Central memory CD8-positive, alpha-beta T cell (primary cell): ENCODE measurements around the gene RGS6.

ENCODE experiments used
- ATAC-seq: fragments of 150-1000 bp; cut with Tn5 transposase; replicated peaks from 2 replicates; pipeline ENCODE4 v1.10.0; 2022; ENCODE audit warnings: mild to moderate bottlenecking, moderate FRiP score, moderate number of reproducible peaks; ENCODE audit not compliant: poor library complexity, severe bottlenecking; ENCODE audit errors: extremely low read depth
- DNase-seq, 2 donors: peaks; one replicate each; pipeline ENCODE4 v3.0.0; 2021; ENCODE audit warnings: low spot score in 2 of 2
- H3K27ac Mint-ChIP-seq: one replicate; pipeline ENCODE4 v1.8.0; 2022; ENCODE audit warnings: low read depth, mild to moderate bottlenecking, moderate library complexity, mixed read lengths
- H3K27me3 Mint-ChIP-seq: one replicate; pipeline ENCODE4 v1.8.0; 2022; ENCODE audit warnings: mixed read lengths
- H3K36me3 Mint-ChIP-seq: one replicate; pipeline ENCODE4 v1.8.0; 2022; ENCODE audit warnings: mild to moderate bottlenecking, moderate library complexity, mixed read lengths; ENCODE audit not compliant: insufficient read depth
- H3K4me1 Mint-ChIP-seq: one replicate; pipeline ENCODE4 v1.8.0; 2022; ENCODE audit warnings: mixed read lengths
- H3K4me3 Mint-ChIP-seq: one replicate; pipeline ENCODE4 v1.8.0; 2022; ENCODE audit warnings: mild to moderate bottlenecking, moderate library complexity, mixed read lengths
- H3K9me3 Mint-ChIP-seq: one replicate; pipeline ENCODE4 v1.8.0; 2022; ENCODE audit warnings: mixed read lengths

Gene RGS6

GRCh38 chr14:72366619-72367018 is 434.4 kb downstream of the RGS6 start:
- H3K27ac Mint-ChIP-seq, result no peak overlapping the region
- no peak overlapping the region for H3K4me3 Mint-ChIP-seq
- peaks cover 46% of the 10 kb centered on the region for H3K27me3 Mint-ChIP-seq
- no peaks in the 10 kb centered on the region for H3K9me3 Mint-ChIP-seq
- no peaks in the 10 kb centered on the region for H3K36me3 Mint-ChIP-seq
- DNase-seq (no peak), ATAC-seq (no peak)
- no peaks in the 10 kb centered on the region for H3K4me1 Mint-ChIP-seq

GRCh38 chr14:72369106-72369505 is 436.9 kb downstream of the RGS6 start:
- H3K27ac Mint-ChIP-seq, result no peak overlapping the region
- ATAC-seq (no peak), DNase-seq (no peak)
- H3K9me3 Mint-ChIP-seq, result no peaks in the 10 kb centered on the region
- no peak overlapping the region for H3K4me3 Mint-ChIP-seq
- H3K4me1 Mint-ChIP-seq, result no peaks in the 10 kb centered on the region
- H3K36me3 Mint-ChIP-seq, result no peaks in the 10 kb centered on the region
- H3K27me3 Mint-ChIP-seq, result peaks cover 56% of the 10 kb centered on the region

GRCh38 chr14:72377016-72377415 is 444.8 kb downstream of the RGS6 start:
- ATAC-seq (no peak), DNase-seq (no peak)
- no peak overlapping the region for H3K27ac Mint-ChIP-seq
- no peak overlapping the region for H3K4me3 Mint-ChIP-seq
- H3K27me3 Mint-ChIP-seq, result peaks cover 69% of the 10 kb centered on the region
- H3K36me3 Mint-ChIP-seq, result no peaks in the 10 kb centered on the region
- H3K4me1 Mint-ChIP-seq, result no peaks in the 10 kb centered on the region
- H3K9me3 Mint-ChIP-seq, result peaks cover 6% of the 10 kb centered on the region

GRCh38 chr14:72380456-72380855 is 448.2 kb downstream of the RGS6 start:
- ATAC-seq (no peak), DNase-seq (no peak)
- Mint-ChIP-seq H3K36me3 (no peaks in the 10 kb centered on the region), H3K4me3 (no peak overlapping the region), H3K27ac (no peak overlapping the region), H3K27me3 (peaks cover 68% of the 10 kb centered on the region), H3K9me3 (peaks cover 6% of the 10 kb centered on the region), H3K4me1 (no peaks in the 10 kb centered on the region)

DNA sequence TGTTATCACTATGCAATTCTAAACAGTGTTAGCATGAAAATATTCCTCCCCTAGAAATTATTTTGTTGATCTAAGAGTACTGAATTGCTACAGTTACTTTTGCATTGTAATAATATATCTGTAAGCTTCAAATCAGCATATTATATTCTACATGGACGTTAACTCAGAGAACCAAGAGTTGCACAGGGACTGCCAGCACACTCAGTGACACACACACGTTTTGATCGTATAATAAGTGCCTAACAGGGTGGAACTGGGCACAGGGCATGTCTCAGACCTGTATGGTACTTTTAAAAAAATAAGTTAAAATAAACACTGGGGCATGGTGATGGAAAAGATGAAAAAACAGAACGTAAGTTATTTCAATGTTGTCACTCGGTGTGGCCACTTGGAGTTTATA is 451.6 kb downstream of the RGS6 start:
- Mint-ChIP-seq H3K27ac (no peak overlapping the region), H3K4me3 (no peak overlapping the region), H3K9me3 (no peaks in the 10 kb centered on the region), H3K27me3 (peaks cover 58% of the 10 kb centered on the region), H3K36me3 (no peaks in the 10 kb centered on the region), H3K4me1 (no peaks in the 10 kb centered on the region)
- no peak for DNase-seq
- no peak for ATAC-seq

GRCh38 chr14:72387726-72388125 is 455.5 kb downstream of the RGS6 start:
- H3K27ac Mint-ChIP-seq, result no peak overlapping the region
- no peaks in the 10 kb centered on the region for H3K4me1 Mint-ChIP-seq
- no peak overlapping the region for H3K4me3 Mint-ChIP-seq
- peaks cover 53% of the 10 kb centered on the region for H3K27me3 Mint-ChIP-seq
- ATAC-seq, result no peak
- no peak for DNase-seq
- no peaks in the 10 kb centered on the region for H3K36me3 Mint-ChIP-seq
- H3K9me3 Mint-ChIP-seq, result no peaks in the 10 kb centered on the region

GRCh38 chr14:72389200-72389599 is 457.0 kb downstream of the RGS6 start:
- Mint-ChIP-seq H3K27ac (no peak overlapping the region), H3K36me3 (no peaks in the 10 kb centered on the region), H3K4me1 (no peaks in the 10 kb centered on the region), H3K27me3 (peaks cover 41% of the 10 kb centered on the region), H3K9me3 (peaks cover 10% of the 10 kb centered on the region), H3K4me3 (no peak overlapping the region)
- ATAC-seq (no peak), DNase-seq (no peak)

GRCh38 chr14:72401101-72401625 is 468.9 kb downstream of the RGS6 start:
- DNase-seq, result no peak
- Mint-ChIP-seq H3K36me3 (no peaks in the 10 kb centered on the region), H3K9me3 (no peaks in the 10 kb centered on the region), H3K4me1 (peaks cover 14% of the 10 kb centered on the region), H3K27ac (peak overlapping the region; percentile 61), H3K4me3 (no peak overlapping the region), H3K27me3 (peaks cover 76% of the 10 kb centered on the region)
- no peak for ATAC-seq

DNA sequence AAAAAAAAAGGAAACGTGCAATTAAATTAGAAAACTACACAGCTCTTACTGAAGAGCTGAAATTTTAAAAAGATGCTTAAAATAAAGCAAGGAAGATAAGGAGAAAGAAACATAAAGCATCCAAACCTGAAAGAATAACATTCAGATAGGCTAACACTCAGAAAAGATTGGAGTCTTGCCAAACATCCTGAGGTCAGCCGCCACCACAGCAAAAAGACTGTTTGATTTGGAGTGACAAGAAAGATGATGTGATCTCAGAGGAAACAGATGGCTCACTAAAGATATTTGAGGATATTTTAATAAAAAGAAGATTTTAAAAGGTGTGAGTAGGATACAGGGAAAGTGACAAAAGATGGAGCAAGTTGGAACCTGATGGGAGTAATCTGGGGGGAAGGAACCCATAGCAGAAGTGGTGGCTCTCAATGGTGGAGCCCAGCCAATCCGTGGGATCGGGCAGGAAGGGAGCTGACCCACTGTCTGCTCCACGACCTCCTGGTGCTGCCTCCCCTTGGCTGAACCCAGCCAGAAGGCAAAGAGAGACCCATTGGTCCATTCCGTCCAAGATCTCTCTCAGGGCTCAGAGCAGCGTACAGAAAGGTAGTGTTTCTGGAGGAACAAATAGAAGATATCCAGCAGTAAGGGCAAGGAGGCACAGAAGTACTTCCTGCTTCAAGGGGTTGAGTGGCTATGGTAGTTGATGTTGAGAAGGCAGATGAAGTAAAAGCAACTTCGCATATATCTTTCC is 469.6 kb downstream of the RGS6 start:
- no peaks in the 10 kb centered on the region for H3K36me3 Mint-ChIP-seq
- ATAC-seq (no peak), DNase-seq (no peak)
- no peaks in the 10 kb centered on the region for H3K9me3 Mint-ChIP-seq
- H3K27me3 Mint-ChIP-seq, result peaks cover 77% of the 10 kb centered on the region
- H3K4me3 Mint-ChIP-seq, result no peak overlapping the region
- H3K4me1 Mint-ChIP-seq, result peaks cover 14% of the 10 kb centered on the region
- H3K27ac Mint-ChIP-seq, result peak overlapping the region; percentile 61

DNA sequence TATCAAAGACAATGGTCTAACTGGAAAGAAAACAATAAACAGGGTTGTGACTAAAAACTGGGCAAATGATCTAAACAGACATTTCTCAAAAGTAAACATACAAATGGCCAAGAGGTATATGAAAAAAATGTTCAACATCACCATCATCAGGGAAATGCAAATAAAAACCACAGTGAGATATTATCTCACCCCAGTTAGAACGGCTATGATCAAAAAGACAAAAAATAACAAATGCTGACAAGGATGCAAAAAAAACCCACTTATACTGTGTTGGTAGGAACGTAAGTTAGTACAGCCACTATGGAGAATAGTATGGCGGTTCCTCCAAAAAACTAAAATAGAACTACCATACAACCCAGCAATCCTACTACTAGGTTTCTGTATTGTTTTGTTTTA is 470.1 kb downstream of the RGS6 start:
- DNase-seq (no peak), ATAC-seq (no peak)
- Mint-ChIP-seq H3K36me3 (no peaks in the 10 kb centered on the region), H3K27me3 (peaks cover 77% of the 10 kb centered on the region), H3K9me3 (no peaks in the 10 kb centered on the region), H3K4me1 (peaks cover 14% of the 10 kb centered on the region), H3K4me3 (no peak overlapping the region), H3K27ac (no peak overlapping the region)

GRCh38 chr14:72404106-72404774 is 472.0 kb downstream of the RGS6 start:
- no peak for ATAC-seq
- Mint-ChIP-seq H3K27me3 (peaks cover 65% of the 10 kb centered on the region), H3K9me3 (no peaks in the 10 kb centered on the region), H3K4me1 (peaks cover 14% of the 10 kb centered on the region), H3K36me3 (no peaks in the 10 kb centered on the region), H3K27ac (no peak overlapping the region), H3K4me3 (no peak overlapping the region)
- no peak for DNase-seq

DNA sequence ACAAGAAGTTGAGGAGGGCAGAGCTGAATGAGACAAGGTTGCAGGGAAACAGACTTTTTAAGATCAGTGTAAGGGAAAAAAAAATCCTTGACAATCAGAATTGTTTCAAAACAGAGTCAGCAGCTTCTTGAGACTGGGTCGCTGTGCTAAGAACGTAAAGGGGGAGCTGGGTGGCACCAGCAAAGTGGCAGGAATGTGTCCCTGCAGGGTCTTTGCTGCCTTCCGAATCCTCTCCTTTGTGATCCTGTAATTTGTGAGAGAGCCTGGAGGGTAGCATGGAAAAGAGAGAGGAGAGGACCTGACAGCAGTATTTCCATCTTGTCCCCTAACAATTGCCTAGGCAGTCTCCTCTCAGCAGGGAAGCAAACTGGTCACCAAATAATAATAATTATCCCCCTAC is 472.8 kb downstream of the RGS6 start:
- ATAC-seq, result no peak
- no peak overlapping the region for H3K4me3 Mint-ChIP-seq
- no peak for DNase-seq
- no peaks in the 10 kb centered on the region for H3K36me3 Mint-ChIP-seq
- no peaks in the 10 kb centered on the region for H3K9me3 Mint-ChIP-seq
- H3K4me1 Mint-ChIP-seq, result peaks cover 14% of the 10 kb centered on the region
- peaks cover 58% of the 10 kb centered on the region for H3K27me3 Mint-ChIP-seq
- no peak overlapping the region for H3K27ac Mint-ChIP-seq

GRCh38 chr14:72408020-72408419 is 475.8 kb downstream of the RGS6 start:
- DNase-seq (no peak), ATAC-seq (no peak)
- peaks cover 42% of the 10 kb centered on the region for H3K27me3 Mint-ChIP-seq
- no peaks in the 10 kb centered on the region for H3K4me1 Mint-ChIP-seq
- no peaks in the 10 kb centered on the region for H3K36me3 Mint-ChIP-seq
- no peak overlapping the region for H3K4me3 Mint-ChIP-seq
- H3K27ac Mint-ChIP-seq, result no peak overlapping the region
- no peaks in the 10 kb centered on the region for H3K9me3 Mint-ChIP-seq
